Adrenal gland (tissue), 12 donors: ENCODE results near the gene TDP2. TPM values are rescaled to one million over a fixed set of nuclear protein-coding genes. Genes with fewer than 3 reads are reported as not detected.

ENCODE experiments used
- DNase-seq, 7 donors: peaks; one replicate each; pipeline ENCODE4 v3.0.0-alpha.2; 2019 to 2020
- H3K27ac ChIP-seq, 5 donors: fragments of 200-600 bp; sonication (generic) in 4 of 5; 1 replicate in 3 of 5; 2 replicates in 2 of 5; pipeline versions ENCODE4 v1.5.1 to v1.8.0; 2016 to 2020; ENCODE audit warnings: mild to moderate bottlenecking in 1 of 5
- H3K27me3 ChIP-seq: fragments of 200-600 bp; 2 replicates; pipeline ENCODE4 v1.8.0; 2021
- H3K36me3 ChIP-seq, 2 donors: fragments of 200-600 bp; replicated peaks in 1 of 2; 1 replicate in 1 of 2; 2 replicates in 1 of 2; pipeline versions ENCODE4 v1.5.1 to v1.8.0; 2018 to 2022
- H3K4me1 ChIP-seq, 2 donors: fragments of 200-600 bp; replicated peaks in 1 of 2; 1 replicate in 1 of 2; 2 replicates in 1 of 2; pipeline versions ENCODE4 v1.5.1 to v1.8.0; 2018 to 2021
- H3K4me3 ChIP-seq, 4 donors: fragments of 200-600 bp; sonication (generic) in 3 of 4; one replicate each; pipeline ENCODE4 v1.5.1; 2016 to 2018
- H3K9me3 ChIP-seq, 3 donors: fragments of 200-600 bp; sonication (generic) in 1 of 3; replicated peaks in 1 of 3; 1 replicate in 2 of 3; 2 replicates in 1 of 3; pipeline versions ENCODE4 v1.5.1 to v1.8.0; 2016 to 2021
- POLR2A ChIP-seq, 2 donors: fragments of 450-650 bp; IDR thresholded peaks; one replicate each; pipeline ENCODE4 v1.6.1; 2017; ENCODE audit warnings: antibody characterized with exemption in 2 of 2, mild to moderate bottlenecking in 2 of 2, moderate library complexity in 1 of 2
- whole genome bisulfite sequencing, 4 donors: extraction: QIAGEN DNeasy Blood & Tissue Kit in 2 of 4; methylation state at CpG; one replicate each; pipeline versions ENCODE4 v1.1.5 to v1.1.7; 2013 to 2017; 5-methylcytosine and 5-hydroxymethylcytosine counted together
- intact Hi-C, 2 donors: fragments of 100-400 bp; cut with DNase I; formaldehyde crosslinking; loops; one replicate each; pipeline versions ENCODE4 v1.14.1 to v1.15.0; 2022 to 2023
- polyA plus RNA-seq, 3 donors: library from polyadenylated mRNA; stranded (reverse); fragments of 200-250 nt in 2 of 3; fragments of 350-450 nt in 1 of 3; fragmentation: Illumina TruSeq in 1 of 3; extraction: RNeasy Lipid Tissue Mini Kit (QIAGEN cat#74804) in 1 of 3; gene quantifications; one replicate each; pipeline ENCODE4 v1.2.3, GENCODE V29; 2013 to 2014
- total RNA-seq, 9 donors: library from RNA; depleted of rRNA in 4 of 9; stranded (reverse); fragments of >200 nt in 4 of 9; fragments of 120-200 nt in 1 of 9; fragmentation: NEBNext Ultra II Directional in 1 of 9; extraction: Animal tissue kit (Norgen Biotek cat#: 25700) in 1 of 9; gene quantifications; one replicate each; pipeline versions ENCODE4 v1.1.0 to v1.2.4, GENCODE V29; 2013 to 2023
- TF ChIP-seq, protein P1 (sequence below), 6 experiments: fragments of 450-650 bp in 4 of 6; fragments of 200-600 bp in 2 of 6; sonication (generic) in 1 of 6; IDR thresholded peaks; 1 replicate in 5 of 6; 2 replicates in 1 of 6; pipeline versions ENCODE4 v1.5.1 to v1.8.0; 2016 to 2021; ENCODE audit warnings: antibody characterized with exemption in 6 of 6, mild to moderate bottlenecking in 2 of 6, moderate library complexity in 1 of 6
- donor health status: healthy with polysubstance abuse.
- donor health status: Bipolar disorder and iron deficiency.
- donor health status: DM: yes; HTN: yes; CAD: no.
- donor health status: DM: no; HTN: no; CAD: no.
- donor health status: DM: no; HTN: no; CAD: no.
- donor health status: DM: yes; HTN: yes; CAD: no.

Gene TDP2
- total and polyA plus RNA-seq, 12 donors: 12.9 to 55.8 (median 33.0) TPM

GRCh38 chr6:24631671-24632070 lies 35.0 kb downstream of the TDP2 start:
- DNase-seq: no peak
- Histone ChIP-seq H3K36me3 (no peaks in the 10 kb centered on the region), H3K27ac (no peak overlapping the region), H3K27me3 (no peaks in the 10 kb centered on the region), H3K9me3 (no peaks in the 10 kb centered on the region), H3K4me3 (no peak overlapping the region), H3K4me1 (no peaks in the 10 kb centered on the region)
- no peak for TF ChIP-seq POLR2A (IDR thresholded peaks at IDR 0.05)
- TF ChIP-seq, protein P1, sequence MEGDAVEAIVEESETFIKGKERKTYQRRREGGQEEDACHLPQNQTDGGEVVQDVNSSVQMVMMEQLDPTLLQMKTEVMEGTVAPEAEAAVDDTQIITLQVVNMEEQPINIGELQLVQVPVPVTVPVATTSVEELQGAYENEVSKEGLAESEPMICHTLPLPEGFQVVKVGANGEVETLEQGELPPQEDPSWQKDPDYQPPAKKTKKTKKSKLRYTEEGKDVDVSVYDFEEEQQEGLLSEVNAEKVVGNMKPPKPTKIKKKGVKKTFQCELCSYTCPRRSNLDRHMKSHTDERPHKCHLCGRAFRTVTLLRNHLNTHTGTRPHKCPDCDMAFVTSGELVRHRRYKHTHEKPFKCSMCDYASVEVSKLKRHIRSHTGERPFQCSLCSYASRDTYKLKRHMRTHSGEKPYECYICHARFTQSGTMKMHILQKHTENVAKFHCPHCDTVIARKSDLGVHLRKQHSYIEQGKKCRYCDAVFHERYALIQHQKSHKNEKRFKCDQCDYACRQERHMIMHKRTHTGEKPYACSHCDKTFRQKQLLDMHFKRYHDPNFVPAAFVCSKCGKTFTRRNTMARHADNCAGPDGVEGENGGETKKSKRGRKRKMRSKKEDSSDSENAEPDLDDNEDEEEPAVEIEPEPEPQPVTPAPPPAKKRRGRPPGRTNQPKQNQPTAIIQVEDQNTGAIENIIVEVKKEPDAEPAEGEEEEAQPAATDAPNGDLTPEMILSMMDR (IDR thresholded peaks at IDR 0.05): no peak
- intact Hi-C loops: no loop called here
- 48 to 79% (median 59%) methylated on average over 5 of the region's 5 CpGs for WGBS, 4 donors

GRCh38 chr6:24630856-24631505 lies 35.7 kb downstream of the TDP2 start:
- no peaks in the 10 kb centered on the region for H3K4me1 ChIP-seq
- no peak overlapping the region for H3K27ac ChIP-seq
- H3K36me3 ChIP-seq: no peaks in the 10 kb centered on the region
- TF ChIP-seq, protein P1 (IDR thresholded peaks at IDR 0.05): no peak
- no peak for TF ChIP-seq POLR2A (IDR thresholded peaks at IDR 0.05)
- H3K9me3 ChIP-seq: no peaks in the 10 kb centered on the region
- no peak for DNase-seq
- H3K4me3 ChIP-seq: no peak overlapping the region
- intact Hi-C loops: no loop called here
- H3K27me3 ChIP-seq: no peaks in the 10 kb centered on the region
- WGBS, 4 donors: 74 to 84% (median 80%) methylated on average over 5 of the region's 5 CpGs

GRCh38 chr6:24621626-24622289 lies 44.9 kb downstream of the TDP2 start:
- no peak for DNase-seq
- no peaks in the 10 kb centered on the region for H3K9me3 ChIP-seq
- H3K4me1 ChIP-seq: no peaks in the 10 kb centered on the region
- intact Hi-C loops: no loop called here
- TF ChIP-seq POLR2A (IDR thresholded peaks at IDR 0.05): no peak
- TF ChIP-seq, protein P1 (IDR thresholded peaks at IDR 0.05): no peak
- no peak overlapping the region for H3K4me3 ChIP-seq
- H3K27me3 ChIP-seq: no peaks in the 10 kb centered on the region
- WGBS, 4 donors: 71 to 83% (median 72%) methylated on average over 7 of the region's 7 CpGs
- H3K36me3 ChIP-seq: no peaks in the 10 kb centered on the region
- H3K27ac ChIP-seq: no peak overlapping the region

- no peak for DNase-seq
- H3K27ac ChIP-seq: no peak overlapping the region
- H3K4me1 ChIP-seq: no peaks in the 10 kb centered on the region
- TF ChIP-seq POLR2A (IDR thresholded peaks at IDR 0.05): no peak
- TF ChIP-seq, protein P1 (IDR thresholded peaks at IDR 0.05): no peak
- intact Hi-C loops: no loop called here
- no peaks in the 10 kb centered on the region for H3K36me3 ChIP-seq
- H3K9me3 ChIP-seq: no peaks in the 10 kb centered on the region
- WGBS, 4 donors: 87 to 93% (median 89%) methylated on average over 3 of the region's 3 CpGs
- H3K27me3 ChIP-seq: no peaks in the 10 kb centered on the region
- H3K4me3 ChIP-seq: no peak overlapping the region
Measured at GRCh38 chr6:24620637-24621036, 46.1 kb downstream of the TDP2 start.
